H1 (cell line): ENCODE measurements around the gene HS6ST3. TPM values are rescaled to one million over a fixed set of nuclear protein-coding genes. Genes with fewer than 3 reads are reported as not detected.

Experiments
- CTCF ChIA-PET: fragments of 300-600 bp; sonication (Branson Sonifier 250); formaldehyde crosslinking; loops from one replicate; lab custom pipeline; 2021; ENCODE audit not compliant: partially characterized antibody; lab: Charles Lee
- POLR2A ChIA-PET: fragments of 300-600 bp; sonication (Branson Sonifier 250); formaldehyde crosslinking; loops from one replicate; lab custom pipeline; 2021; ENCODE audit warnings: inconsistent platforms; ENCODE audit not compliant: partially characterized antibody; lab: Charles Lee
- DNase-seq, 2 experiments: peaks; one replicate each; pipeline versions ENCODE4 v3.0.0 to v3.0.0-alpha.2; 2010 to 2022; ENCODE audit warnings: low spot score in 2 of 2, low read depth in 1 of 2, mixed read lengths in 1 of 2
- FAIRE-seq: peaks from 2 replicates; lab custom pipeline; 2011; peaks lifted over from hg19 to GRCh38; lab: Jason Lieb, UNC
- H2AFZ ChIP-seq: 2 replicates; pipeline ENCODE4 v1.8.1; 2012; ENCODE audit warnings: low read length, inconsistent platforms
- H2AK5ac ChIP-seq: 2 replicates; pipeline ENCODE4 v1.6.1; 2013; ENCODE audit warnings: low read depth, low read length
- H2BK120ac ChIP-seq: replicated peaks from 2 replicates; pipeline ENCODE3; 2013; ENCODE audit warnings: low read depth, low read length, inconsistent platforms
- H2BK12ac ChIP-seq: 2 replicates; pipeline ENCODE4 v1.6.1; 2013; ENCODE audit warnings: low read depth, low read length
- H2BK15ac ChIP-seq: 2 replicates; pipeline ENCODE4 v1.6.1; 2013; ENCODE audit warnings: low read length
- H2BK20ac ChIP-seq: 2 replicates; pipeline ENCODE4 v1.6.1; 2013; ENCODE audit warnings: low read length
- H2BK5ac ChIP-seq: 2 replicates; pipeline ENCODE4 v1.6.1; 2013; ENCODE audit warnings: low read depth, low read length
- H3K14ac ChIP-seq: 2 replicates; pipeline ENCODE4 v1.6.1; 2013; ENCODE audit warnings: inconsistent platforms; ENCODE audit not compliant: insufficient read length
- H3K18ac ChIP-seq: 2 replicates; pipeline ENCODE4 v1.6.1; 2013; ENCODE audit warnings: low read length; ENCODE audit errors: extremely low read depth
- H3K23ac ChIP-seq: 2 replicates; pipeline ENCODE4 v1.6.1; 2013; ENCODE audit warnings: inconsistent platforms; ENCODE audit not compliant: insufficient read length
- H3K23me2 ChIP-seq: 2 replicates; pipeline ENCODE4 v1.6.1; 2013; ENCODE audit warnings: low read depth, low read length
- H3K27ac ChIP-seq: 2 replicates; pipeline ENCODE4 v1.6.1; 2011; ENCODE audit warnings: low read depth, low read length, inconsistent platforms
- H3K27me3 ChIP-seq, 4 experiments: replicated peaks in 1 of 4; 1 replicate in 1 of 4; 2 replicates in 3 of 4; pipeline versions ENCODE4 v1.6.1 to v1.8.1; 2011 to 2013; ENCODE audit warnings: low read length in 3 of 4, mild to moderate bottlenecking in 3 of 4, inconsistent platforms in 2 of 4, mixed read lengths in 2 of 4, moderate library complexity in 1 of 4; ENCODE audit not compliant: control insufficient read depth in 3 of 4, insufficient read depth in 3 of 4; ENCODE audit errors: extremely low read depth in 1 of 4
- H3K36me3 ChIP-seq, 4 experiments: 2 replicates each; pipeline versions ENCODE4 v1.6.1 to v1.8.1; 2011 to 2013; ENCODE audit warnings: mild to moderate bottlenecking in 4 of 4, low read length in 3 of 4, moderate library complexity in 2 of 4, control low read depth in 1 of 4, inconsistent platforms in 1 of 4; ENCODE audit not compliant: insufficient read depth in 4 of 4, control insufficient read depth in 2 of 4
- H3K4ac ChIP-seq: replicated peaks from 2 replicates; pipeline ENCODE3; 2013; ENCODE audit warnings: low read length, low read depth, mixed read lengths, inconsistent platforms; ENCODE audit not compliant: insufficient read length
- H3K4me1 ChIP-seq, 4 experiments: replicated peaks in 1 of 4; 1 replicate in 1 of 4; 2 replicates in 3 of 4; pipeline versions ENCODE4 v1.6.1 to v1.8.1; 2011 to 2013; ENCODE audit warnings: low read length in 3 of 4, inconsistent platforms in 2 of 4, mixed read lengths in 1 of 4; ENCODE audit not compliant: insufficient read depth in 4 of 4, control insufficient read depth in 3 of 4
- H3K4me2 ChIP-seq, 2 experiments: 2 replicates each; pipeline versions ENCODE4 v1.6.1 to v1.8.1; 2011 to 2013; ENCODE audit warnings: low read depth in 2 of 2, low read length in 2 of 2, control low read depth in 1 of 2, inconsistent platforms in 1 of 2, mild to moderate bottlenecking in 1 of 2; ENCODE audit not compliant: insufficient read depth in 1 of 2
- H3K4me3 ChIP-seq, 4 experiments: fragments of 200-600, 300-600 bp in 1 of 4; sonication (generic), shearing (Covaris generic), sonication (Bioruptor Twin) in 1 of 4; 2 replicates each; pipeline versions ENCODE4 v1.5.1 to v1.8.1; 2011 to 2016; ENCODE audit warnings: low read length in 4 of 4, low read depth in 3 of 4, control low read depth in 2 of 4, inconsistent platforms in 2 of 4, mild to moderate bottlenecking in 2 of 4, mixed read lengths in 1 of 4, moderate library complexity in 1 of 4; ENCODE audit not compliant: insufficient read depth in 2 of 4; ENCODE audit errors: extremely low read depth in 1 of 4
- H3K56ac ChIP-seq: replicated peaks from 2 replicates; pipeline ENCODE3; 2013; ENCODE audit warnings: low read depth, mild to moderate bottlenecking, mixed read lengths, low read length, inconsistent platforms; ENCODE audit not compliant: insufficient read length
- H3K79me1 ChIP-seq: 2 replicates; pipeline ENCODE4 v1.6.1; 2013; ENCODE audit warnings: low read depth, low read length, control low read depth
- H3K79me2 ChIP-seq, 2 experiments: 2 replicates each; pipeline versions ENCODE4 v1.6.1 to v1.8.1; 2012 to 2013; ENCODE audit warnings: low read length in 2 of 2, mild to moderate bottlenecking in 2 of 2, inconsistent platforms in 1 of 2; ENCODE audit not compliant: insufficient read depth in 2 of 2, control insufficient read depth in 1 of 2
- H3K9ac ChIP-seq, 4 experiments: replicated peaks in 1 of 4; 1 replicate in 1 of 4; 2 replicates in 3 of 4; pipeline versions ENCODE4 v1.6.1 to v1.8.1; 2011 to 2013; ENCODE audit warnings: low read depth in 3 of 4, low read length in 3 of 4, control low read depth in 2 of 4, mild to moderate bottlenecking in 2 of 4, moderate library complexity in 2 of 4, inconsistent platforms in 1 of 4; ENCODE audit errors: extremely low read depth in 1 of 4
- H3K9me3 ChIP-seq, 2 experiments: 2 replicates each; pipeline versions ENCODE4 v1.6.1 to v1.8.1; 2012 to 2013; ENCODE audit warnings: mild to moderate bottlenecking in 2 of 2, moderate library complexity in 2 of 2, control low read depth in 1 of 2, inconsistent platforms in 1 of 2, low read depth in 1 of 2, low read length in 1 of 2, mixed read lengths in 1 of 2; ENCODE audit not compliant: insufficient read depth in 2 of 2
- H4K20me1 ChIP-seq, 2 experiments: replicated peaks in 1 of 2; 2 replicates each; pipeline versions ENCODE3 to v1.8.1; 2011 to 2013; ENCODE audit warnings: inconsistent platforms in 2 of 2, low read length in 2 of 2, mild to moderate bottlenecking in 1 of 2; ENCODE audit not compliant: insufficient read depth in 2 of 2, control insufficient read depth in 1 of 2
- H4K5ac ChIP-seq: 2 replicates; pipeline ENCODE4 v1.6.1; 2013; ENCODE audit warnings: low read length, low read depth, mixed read lengths, inconsistent platforms; ENCODE audit not compliant: insufficient read length
- H4K8ac ChIP-seq: 2 replicates; pipeline ENCODE4 v1.8.0; 2013; ENCODE audit warnings: mild to moderate bottlenecking, moderate library complexity, low read length, inconsistent platforms; ENCODE audit not compliant: insufficient read depth; ENCODE audit errors: extremely low read depth
- H4K91ac ChIP-seq: replicated peaks from 2 replicates; pipeline ENCODE3; 2013; ENCODE audit warnings: low read length, mixed read lengths, inconsistent platforms; ENCODE audit not compliant: insufficient read length
- MAFK ChIP-seq: IDR thresholded peaks from 2 replicates; pipeline ENCODE4 v1.6.1; 2012; ENCODE audit warnings: low read depth, mild to moderate bottlenecking, improper control_type of control experiment, low read length
- SP2 ChIP-seq: IDR thresholded peaks from 2 replicates; pipeline ENCODE4 v1.6.1; 2012; ENCODE audit warnings: mild to moderate bottlenecking, low read length, inconsistent platforms
- WGBS, 2 experiments: shearing (Covaris generic) in 1 of 2; methylation state at CpG; one replicate each; pipeline versions ENCODE4 v1.1.6 to v1.1.7; 2013 to 2015; ENCODE audit warnings: low lambda C conversion rate in 2 of 2, mixed read lengths in 2 of 2, inconsistent platforms in 1 of 2, low coverage in 1 of 2, missing lambda C conversion rate in 1 of 2; ENCODE audit not compliant: insufficient replicate concordance in 2 of 2, insufficient coverage in 1 of 2, insufficient read length in 1 of 2; ENCODE audit errors: extremely low coverage in 1 of 2, missing lambda C conversion rate in 1 of 2; 5-methylcytosine and 5-hydroxymethylcytosine counted together
- polyA plus RNA-seq, 7 experiments: library from polyadenylated mRNA; depleted of rRNA in 3 of 7; stranded (reverse) in 5 of 7; unstranded in 2 of 7; fragments of >200 nt in 5 of 7; fragments of 200-250 nt in 2 of 7; gene quantifications; 1 replicate in 5 of 7; 2 replicates in 1 of 7; 4 replicates in 1 of 7; pipeline versions ENCODE4 v1.2.1 to v1.2.3, GENCODE V29; 2011 to 2013; ENCODE audit warnings: missing spikeins in 2 of 7, mixed read lengths in 2 of 7
- total RNA-seq: library from RNA; stranded (reverse); fragmentation: NEBNext Ultra II Directional; extraction: Animal tissue kit (Norgen Biotek cat#: 25700); gene quantifications from 2 replicates; pipeline ENCODE4 v1.2.1, GENCODE V29; 2021

The HS6ST3 gene
- total and polyA plus RNA-seq, 2 of the 8 experiments (the other 6 are each of a cell fraction or from before 2014, with no cell fraction given) = 0.45 to 1.2 TPM

DNA sequence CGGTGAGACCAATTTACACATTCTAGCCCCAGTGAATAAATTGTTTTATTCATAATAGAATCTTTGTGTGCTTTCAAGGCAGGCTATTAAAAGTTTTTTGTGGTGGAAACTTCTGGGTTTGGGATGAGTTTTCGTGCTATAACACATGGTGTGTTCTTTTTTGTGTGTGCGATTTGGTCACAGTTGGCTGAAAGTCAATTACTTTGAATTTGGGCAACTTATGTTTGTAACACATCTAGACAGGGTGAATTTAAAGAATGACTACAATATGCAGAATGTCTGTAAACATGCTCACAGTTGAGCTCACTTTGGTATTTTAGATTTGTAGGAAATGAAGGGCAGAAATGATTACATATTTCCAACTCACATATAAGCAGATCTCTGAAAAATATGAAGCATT lies 597.3 kb downstream of the HS6ST3 start:
- no peaks in the 10 kb centered on the region for H3K79me1 ChIP-seq
- DNase-seq (no peak), FAIRE-seq (no peak)
- WGBS, 2 experiments = 96% methylated on average over 3 of the region's 3 CpGs; no CpG with 5 or more reads in 1 of the 2 experiments
- H3K56ac ChIP-seq = no peak overlapping the region
- no peaks in the 10 kb centered on the region for H3K9me3 ChIP-seq
- no peak overlapping the region for H2BK15ac ChIP-seq
- H3K79me2 ChIP-seq = no peaks in the 10 kb centered on the region
- H2BK12ac ChIP-seq = no peak overlapping the region
- POLR2A ChIA-PET = no interaction called here
- H3K14ac ChIP-seq = no peak overlapping the region
- no peak overlapping the region for H2AK5ac ChIP-seq
- H3K4me1 ChIP-seq = peaks cover 0 to 3% (median 0%) of the 10 kb centered on the region in 4 experiments; a peak in 1 of 7 replicates
- H3K27ac ChIP-seq = no peak overlapping the region
- no peak overlapping the region for H3K23ac ChIP-seq
- H2BK20ac ChIP-seq = no peak overlapping the region
- H2AFZ ChIP-seq = no peak overlapping the region
- H3K23me2 ChIP-seq = no peaks in the 10 kb centered on the region
- no peaks in the 10 kb centered on the region for H3K36me3 ChIP-seq
- H4K5ac ChIP-seq = no peak overlapping the region
- H3K27me3 ChIP-seq = no peaks in the 10 kb centered on the region
- H3K4ac ChIP-seq = no peak overlapping the region
- no peak overlapping the region for H3K9ac ChIP-seq
- CTCF ChIA-PET = no interaction called here
- H3K18ac ChIP-seq = no peak overlapping the region
- TF ChIP-seq MAFK (no peak), SP2 (no peak)
- TF ChIP-seq, all 59 proteins: peak for 0
- no peak overlapping the region for H3K4me2 ChIP-seq
- H2BK5ac ChIP-seq = no peak overlapping the region
- no peak overlapping the region for H2BK120ac ChIP-seq
- H3K4me3 ChIP-seq = no peak overlapping the region
- H4K91ac ChIP-seq = no peak overlapping the region
- no peaks in the 10 kb centered on the region for H4K20me1 ChIP-seq
- H4K8ac ChIP-seq = no peak overlapping the region
